Measurements from ENCODE around the gene CYP4F12. TPM values are rescaled to one million over a fixed set of nuclear protein-coding genes. Genes with fewer than 3 reads are reported as not detected.
A peak's percentile ranks its signal among the peaks of the same experiment; 100 is the strongest.

The CYP4F12 gene, protein sequence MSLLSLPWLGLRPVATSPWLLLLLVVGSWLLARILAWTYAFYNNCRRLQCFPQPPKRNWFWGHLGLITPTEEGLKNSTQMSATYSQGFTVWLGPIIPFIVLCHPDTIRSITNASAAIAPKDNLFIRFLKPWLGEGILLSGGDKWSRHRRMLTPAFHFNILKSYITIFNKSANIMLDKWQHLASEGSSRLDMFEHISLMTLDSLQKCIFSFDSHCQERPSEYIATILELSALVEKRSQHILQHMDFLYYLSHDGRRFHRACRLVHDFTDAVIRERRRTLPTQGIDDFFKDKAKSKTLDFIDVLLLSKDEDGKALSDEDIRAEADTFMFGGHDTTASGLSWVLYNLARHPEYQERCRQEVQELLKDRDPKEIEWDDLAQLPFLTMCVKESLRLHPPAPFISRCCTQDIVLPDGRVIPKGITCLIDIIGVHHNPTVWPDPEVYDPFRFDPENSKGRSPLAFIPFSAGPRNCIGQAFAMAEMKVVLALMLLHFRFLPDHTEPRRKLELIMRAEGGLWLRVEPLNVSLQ
- polyA plus RNA-seq (2013) = not detected in 2 replicates

DNA sequence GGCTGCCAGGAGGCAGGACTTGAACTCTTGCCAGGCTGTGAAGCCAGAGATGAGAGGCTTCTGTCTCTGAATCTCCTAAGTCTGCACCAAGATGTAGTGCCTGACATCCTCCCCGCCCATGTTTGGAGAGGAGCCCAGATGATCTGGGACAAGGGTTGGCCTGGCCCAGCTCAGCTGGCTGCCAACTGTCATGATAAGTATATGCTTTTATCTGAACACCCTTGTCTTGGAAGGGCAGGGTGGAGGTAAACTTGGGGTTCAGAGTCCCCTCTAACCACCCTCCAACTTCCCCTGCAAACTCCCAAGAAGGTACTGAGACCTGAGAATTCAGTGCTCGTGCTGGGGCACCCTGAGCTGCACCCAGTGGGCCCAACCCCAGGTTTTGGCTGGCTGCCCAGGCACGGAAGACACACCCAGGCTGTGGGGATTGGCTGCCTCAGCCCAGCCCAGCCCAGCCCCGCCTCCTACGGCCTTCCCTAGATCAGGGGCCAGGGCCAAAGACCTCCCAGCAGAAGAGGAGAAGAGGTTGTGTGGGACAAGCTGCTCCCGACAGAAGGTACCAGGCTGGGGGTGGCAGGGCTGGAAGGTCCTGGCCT, at the start of gene CYP4F12:
TSS of gene CYP4F12 (plus strand) at position 508 of the 596 bp plus-strand sequence. CDS start 443 bp downstream, outside the sequence.
- Histone ChIP-seq H3K27me3 (ENCODE audit: insufficient read depth, low read length) (no peaks in the 10 kb centered on the region), H3K36me3 (ENCODE audit: control insufficient read depth in 1 of 2, insufficient read depth in 2 of 2, low read length in 2 of 2) (no peaks in the 10 kb centered on the region), H4K8ac (ENCODE audit: low read depth, low read length) (no peak within 1 kb of the TSS), H3K4me3 (ENCODE audit: low read depth, low read length) (no peak within 1 kb of the TSS), H4K91ac (ENCODE audit: low read depth, low read length) (no peak within 1 kb of the TSS), H3K9ac (ENCODE audit: low read length) (no peak within 1 kb of the TSS), H3K9me3 (ENCODE audit: insufficient read depth, low read depth, low read length) (peaks cover 43% of the 10 kb centered on the region), H2AK5ac (ENCODE audit: low read length) (no peak within 1 kb of the TSS), H3K79me2 (ENCODE audit: control insufficient read depth, insufficient read depth, low read length, poor library complexity) (no peaks in the 10 kb centered on the region), H3K14ac (ENCODE audit: low read length) (no peak within 1 kb of the TSS), H3K79me1 (ENCODE audit: low read length) (no peaks in the 10 kb centered on the region), H2BK12ac (ENCODE audit: low read length) (no peak within 1 kb of the TSS), H2AFZ (ENCODE audit: insufficient read depth, low read length, poor library complexity) (no peak within 1 kb of the TSS), H3K23ac (ENCODE audit: low read length) (no peak within 1 kb of the TSS), H3K18ac (ENCODE audit: low read length) (no peak within 1 kb of the TSS), H3K27ac (ENCODE audit: low read depth, low read length) (no peak within 1 kb of the TSS), H3K4ac (ENCODE audit: low read depth, low read length) (no peak within 1 kb of the TSS), H4K12ac (ENCODE audit: low read depth, low read length) (no peak within 1 kb of the TSS), H3K4me2 (ENCODE audit: low read length) (no peak within 1 kb of the TSS), H3K4me1 (ENCODE audit: control insufficient read depth in 1 of 2, insufficient read depth in 2 of 2, low read length in 2 of 2) (no peaks in the 10 kb centered on the region), H2BK120ac (ENCODE audit: insufficient read depth, low read length, poor library complexity) (no peak within 1 kb of the TSS), H2BK5ac (ENCODE audit: low read depth, low read length, poor library complexity) (no peak within 1 kb of the TSS)
- DNase-seq = no peak
- WGBS (ENCODE audit: extremely low coverage, insufficient coverage, insufficient read length) = no CpG with 5 or more reads among the region's 6 CpGs

DNA sequence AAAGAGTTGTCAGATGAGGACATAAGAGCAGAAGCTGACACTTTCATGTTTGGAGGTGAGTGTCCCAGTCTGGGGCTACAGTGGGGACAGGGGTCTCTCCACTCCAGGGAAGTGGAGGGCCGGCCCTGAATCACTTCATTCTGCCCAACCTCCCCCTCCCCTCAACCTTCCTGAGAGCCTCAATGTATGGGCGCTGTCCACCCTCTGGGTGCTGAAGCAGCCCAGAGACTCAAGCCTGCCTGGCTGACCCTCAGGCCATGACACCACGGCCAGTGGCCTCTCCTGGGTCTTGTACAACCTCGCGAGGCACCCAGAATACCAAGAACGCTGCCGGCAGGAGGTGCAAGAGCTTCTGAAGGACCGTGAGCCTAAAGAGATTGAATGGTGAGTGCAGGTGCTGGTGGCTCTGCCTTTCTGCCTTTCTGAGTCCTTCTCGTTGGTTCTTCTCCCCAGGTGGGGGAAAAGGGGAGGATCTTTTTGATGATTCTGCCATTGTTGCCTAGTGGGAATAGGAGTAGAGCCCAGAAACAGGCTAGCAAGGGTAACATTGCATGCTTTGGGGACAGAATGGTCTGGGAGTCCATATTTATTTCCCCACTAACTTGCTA, 49.1 kb upstream of the CYP4F12 start:
- DNase-seq = peak in 1 of 2 donors; percentile 17
- no peaks in the 10 kb centered on the region for H3K4me1 ChIP-seq (ENCODE audit: control insufficient read depth in 1 of 2, insufficient read depth in 2 of 2, low read length in 2 of 2)
- H2BK120ac ChIP-seq (ENCODE audit: insufficient read depth, low read length, poor library complexity) = no peak overlapping the region
- no peak overlapping the region for H3K14ac ChIP-seq (ENCODE audit: low read length)
- no peak overlapping the region for H3K4me3 ChIP-seq (ENCODE audit: low read depth, low read length)
- H3K36me3 ChIP-seq (ENCODE audit: control insufficient read depth in 1 of 2, insufficient read depth in 2 of 2, low read length in 2 of 2) = no peaks in the 10 kb centered on the region
- no peak overlapping the region for H4K8ac ChIP-seq (ENCODE audit: low read depth, low read length)
- H4K91ac ChIP-seq (ENCODE audit: low read depth, low read length) = no peak overlapping the region
- H2BK12ac ChIP-seq (ENCODE audit: low read length) = no peak overlapping the region
- no CpG with 5 or more reads among the region's 9 CpGs for WGBS (ENCODE audit: extremely low coverage, insufficient coverage, insufficient read length)
- H3K79me1 ChIP-seq (ENCODE audit: low read length) = no peaks in the 10 kb centered on the region
- H3K27me3 ChIP-seq (ENCODE audit: insufficient read depth, low read length) = no peaks in the 10 kb centered on the region
- H3K4me2 ChIP-seq (ENCODE audit: low read length) = no peak overlapping the region
- no peak overlapping the region for H2AK5ac ChIP-seq (ENCODE audit: low read length)
- H3K18ac ChIP-seq (ENCODE audit: low read length) = no peak overlapping the region
- H2AFZ ChIP-seq (ENCODE audit: insufficient read depth, low read length, poor library complexity) = no peak overlapping the region
- no peak overlapping the region for H3K23ac ChIP-seq (ENCODE audit: low read length)
- H3K9ac ChIP-seq (ENCODE audit: low read length) = no peak overlapping the region
- H3K79me2 ChIP-seq (ENCODE audit: control insufficient read depth, insufficient read depth, low read length, poor library complexity) = no peaks in the 10 kb centered on the region
- no peak overlapping the region for H3K27ac ChIP-seq (ENCODE audit: low read depth, low read length)
- no peak overlapping the region for H4K12ac ChIP-seq (ENCODE audit: low read depth, low read length)
- H2BK5ac ChIP-seq (ENCODE audit: low read depth, low read length, poor library complexity) = no peak overlapping the region
- H3K9me3 ChIP-seq (ENCODE audit: insufficient read depth, low read depth, low read length) = peaks cover 37% of the 10 kb centered on the region
- no peak overlapping the region for H3K4ac ChIP-seq (ENCODE audit: low read depth, low read length)

DNA sequence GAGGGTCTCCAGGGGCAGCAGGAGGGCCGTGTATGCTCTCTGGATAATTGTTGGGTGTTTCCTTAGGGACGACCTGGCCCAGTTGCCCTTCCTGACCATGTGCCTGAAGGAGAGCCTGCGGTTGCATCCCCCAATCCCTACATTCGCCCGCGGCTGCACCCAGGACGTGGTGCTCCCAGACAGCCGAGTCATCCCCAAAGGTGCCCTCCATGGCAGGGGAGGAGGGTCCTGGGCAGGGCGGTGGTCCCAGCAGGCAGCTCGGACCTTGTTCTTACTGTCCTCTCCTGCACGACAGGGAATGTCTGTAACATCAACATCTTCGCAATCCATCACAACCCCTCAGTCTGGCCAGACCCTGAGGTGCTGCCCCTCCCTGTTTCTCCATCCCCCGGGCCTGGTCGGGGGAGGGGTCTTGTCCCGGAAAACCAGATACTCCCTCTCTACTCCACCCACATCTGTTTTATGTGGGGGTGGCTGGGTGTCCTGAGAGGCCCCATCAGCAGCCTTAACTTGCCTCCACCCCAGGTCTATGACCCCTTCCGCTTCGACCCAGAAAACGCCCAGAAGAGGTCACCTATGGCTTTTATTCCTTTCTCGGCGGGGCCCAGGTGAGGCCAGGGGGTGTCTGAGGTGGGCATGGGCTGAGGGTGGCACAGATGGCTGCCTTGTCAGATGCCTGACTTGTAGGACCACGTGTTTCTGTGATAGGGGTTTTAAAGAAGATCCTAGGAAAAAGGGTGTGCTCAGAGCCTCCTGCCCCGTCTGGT, 44.5 kb upstream of the CYP4F12 start:
- Histone ChIP-seq H3K9ac (ENCODE audit: low read length) (no peak overlapping the region), H3K23ac (ENCODE audit: low read length) (no peak overlapping the region), H2BK12ac (ENCODE audit: low read length) (no peak overlapping the region), H2BK120ac (ENCODE audit: insufficient read depth, low read length, poor library complexity) (no peak overlapping the region), H2BK5ac (ENCODE audit: low read depth, low read length, poor library complexity) (no peak overlapping the region), H3K4ac (ENCODE audit: low read depth, low read length) (no peak overlapping the region), H3K4me2 (ENCODE audit: low read length) (no peak overlapping the region), H3K4me3 (ENCODE audit: low read depth, low read length) (peak overlapping the region; percentile 37), H3K27me3 (ENCODE audit: insufficient read depth, low read length) (no peaks in the 10 kb centered on the region), H3K36me3 (ENCODE audit: control insufficient read depth in 1 of 2, insufficient read depth in 2 of 2, low read length in 2 of 2) (no peaks in the 10 kb centered on the region), H2AFZ (ENCODE audit: insufficient read depth, low read length, poor library complexity) (no peak overlapping the region), H3K27ac (ENCODE audit: low read depth, low read length) (no peak overlapping the region), H3K79me2 (ENCODE audit: control insufficient read depth, insufficient read depth, low read length, poor library complexity) (no peaks in the 10 kb centered on the region), H3K9me3 (ENCODE audit: insufficient read depth, low read depth, low read length) (peaks cover 15% of the 10 kb centered on the region), H3K79me1 (ENCODE audit: low read length) (no peaks in the 10 kb centered on the region), H4K8ac (ENCODE audit: low read depth, low read length) (no peak overlapping the region), H4K12ac (ENCODE audit: low read depth, low read length) (no peak overlapping the region), H2AK5ac (ENCODE audit: low read length) (no peak overlapping the region), H3K4me1 (ENCODE audit: control insufficient read depth in 1 of 2, insufficient read depth in 2 of 2, low read length in 2 of 2) (no peaks in the 10 kb centered on the region), H3K18ac (ENCODE audit: low read length) (no peak overlapping the region), H4K91ac (ENCODE audit: low read depth, low read length) (no peak overlapping the region), H3K14ac (ENCODE audit: low read length) (no peak overlapping the region)
- DNase-seq = no peak
- no CpG with 5 or more reads among the region's 22 CpGs for WGBS (ENCODE audit: extremely low coverage, insufficient coverage, insufficient read length)

Data from trophoblast cell (in vitro differentiated cells and primary cell).